Stimulated activated CD4-positive, alpha-beta T cell treated with anti-CD3 and anti-CD28 coated beads, Interleukin-15, amount 100 ng/mL, for 1 hour (primary cell): ENCODE results near the gene LMTK3.

Source experiments
- DNase-seq, 2 donors: peaks; one replicate each; pipeline ENCODE4 v3.0.0-alpha.2; 2020; ENCODE audit warnings: low read depth in 1 of 2, low spot score in 1 of 2

The LMTK3 gene

GRCh38 chr19:48475369-48476068 is 36.1 kb downstream of the LMTK3 start:
- DNase-seq: no peak

GRCh38 chr19:48474084-48474592 is 37.5 kb downstream of the LMTK3 start:
- no peak for DNase-seq

DNA sequence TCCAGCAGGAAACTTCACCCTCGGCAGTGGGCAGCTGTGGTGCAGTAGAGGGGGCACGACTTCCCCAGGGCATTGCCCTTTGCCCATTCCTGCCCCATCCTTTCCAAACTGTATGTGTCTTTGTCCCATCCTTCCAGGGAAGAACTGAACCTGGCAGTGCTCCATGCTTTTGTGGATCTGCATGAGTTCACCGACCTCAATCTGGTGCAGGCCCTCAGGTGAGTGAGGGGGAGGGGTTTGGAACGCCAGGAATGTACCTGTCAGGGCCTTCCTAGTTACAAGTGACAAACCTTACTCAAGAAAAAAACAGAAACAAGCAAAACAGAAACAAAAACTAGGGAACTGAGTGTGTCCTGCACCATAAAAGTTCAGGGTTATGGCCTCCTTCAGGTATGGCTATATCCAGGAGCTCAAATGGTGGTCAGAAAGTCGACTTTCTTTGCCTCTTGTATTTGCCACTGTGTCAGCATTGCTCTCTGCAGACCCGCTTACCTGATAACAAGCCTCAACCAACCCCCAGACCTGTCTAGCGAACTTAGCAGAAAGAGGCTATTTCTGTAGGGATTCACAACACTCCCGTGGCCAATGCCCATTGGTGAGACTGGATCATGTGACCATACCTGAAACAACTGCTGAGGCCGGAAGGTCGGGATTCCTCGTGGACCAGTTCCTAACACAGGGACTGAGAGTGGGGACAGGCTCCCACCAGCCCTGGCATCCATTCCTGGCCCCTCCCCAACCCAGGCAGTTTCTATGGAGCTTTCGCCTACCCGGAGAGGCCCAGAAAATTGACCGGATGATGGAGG is 38.3 kb downstream of the LMTK3 start:
- DNase-seq: no peak

DNA sequence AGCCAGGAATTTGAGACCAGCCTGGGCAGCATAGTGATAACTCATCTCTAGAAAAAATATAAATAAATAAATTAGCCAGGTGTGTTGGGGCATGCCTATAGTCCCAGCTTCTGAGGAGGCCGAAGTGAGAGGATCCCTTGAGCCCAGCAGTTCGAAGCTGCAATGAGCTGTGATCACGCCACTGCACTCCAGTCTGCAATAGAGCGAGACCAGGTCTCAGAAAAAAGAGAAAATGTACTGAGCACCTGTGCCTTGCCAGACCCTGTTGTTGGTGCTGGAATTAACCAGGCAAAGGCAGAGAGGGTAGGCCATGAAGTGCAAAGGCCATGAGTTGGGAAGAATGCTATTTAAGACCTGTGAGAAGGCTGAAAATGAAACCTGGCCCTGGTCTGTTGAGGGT is 39.8 kb downstream of the LMTK3 start:
- DNase-seq: no peak

DNA sequence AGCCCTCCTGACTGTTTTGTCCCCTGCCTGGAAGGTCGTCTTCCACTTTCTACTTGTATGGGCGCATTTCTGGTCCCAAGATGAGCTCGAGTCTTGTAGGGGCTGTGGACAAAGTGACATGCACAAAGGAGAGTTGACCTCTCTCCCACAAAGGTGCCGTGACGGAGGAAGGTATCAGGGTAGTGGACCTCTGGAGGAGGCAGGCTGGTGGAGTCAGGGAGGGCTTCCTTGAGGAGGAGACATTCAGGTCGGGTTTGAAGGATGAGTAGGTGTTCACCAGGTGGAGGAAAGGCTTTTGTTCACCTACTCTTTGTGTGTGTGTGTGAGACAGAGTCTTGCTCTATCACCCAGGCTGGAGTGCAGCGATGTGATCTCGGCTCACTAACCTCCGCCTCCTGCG is 40.8 kb downstream of the LMTK3 start:
- DNase-seq: no peak

DNA sequence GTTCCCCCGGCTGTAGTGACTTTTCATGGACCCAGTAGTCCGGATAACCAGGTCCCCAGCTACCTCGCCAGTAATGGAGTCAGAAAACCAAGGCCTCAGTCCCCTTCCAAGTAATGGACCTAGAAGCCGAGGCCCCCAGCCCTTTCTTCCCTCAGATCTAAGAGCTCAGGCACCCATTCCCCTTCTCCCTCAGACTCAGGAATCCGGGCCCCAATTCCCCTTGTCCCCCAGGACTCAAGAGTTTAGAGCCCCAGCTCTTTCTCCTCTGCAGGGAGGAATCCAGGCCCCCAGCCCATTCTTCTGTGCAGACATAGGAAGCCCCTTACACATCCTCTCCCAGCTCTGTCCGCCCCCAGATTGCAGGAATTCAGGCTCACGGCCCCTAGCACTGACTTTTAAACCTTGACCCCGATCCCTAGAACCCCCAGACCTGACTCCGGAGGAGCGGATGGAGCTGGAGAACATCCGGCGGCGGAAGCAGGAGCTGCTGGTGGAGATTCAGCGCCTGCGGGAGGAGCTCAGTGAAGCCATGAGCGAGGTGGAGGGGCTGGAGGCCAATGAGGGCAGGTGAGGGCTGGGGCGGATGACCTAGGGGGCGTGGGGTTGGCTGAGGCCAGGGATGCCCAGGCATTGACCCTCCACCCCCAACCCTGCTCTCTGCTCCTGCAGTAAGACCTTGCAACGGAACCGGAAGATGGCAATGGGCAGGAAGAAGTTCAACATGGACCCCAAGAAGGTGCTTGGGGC is 41.5 kb downstream of the LMTK3 start:
- no peak for DNase-seq

DNA sequence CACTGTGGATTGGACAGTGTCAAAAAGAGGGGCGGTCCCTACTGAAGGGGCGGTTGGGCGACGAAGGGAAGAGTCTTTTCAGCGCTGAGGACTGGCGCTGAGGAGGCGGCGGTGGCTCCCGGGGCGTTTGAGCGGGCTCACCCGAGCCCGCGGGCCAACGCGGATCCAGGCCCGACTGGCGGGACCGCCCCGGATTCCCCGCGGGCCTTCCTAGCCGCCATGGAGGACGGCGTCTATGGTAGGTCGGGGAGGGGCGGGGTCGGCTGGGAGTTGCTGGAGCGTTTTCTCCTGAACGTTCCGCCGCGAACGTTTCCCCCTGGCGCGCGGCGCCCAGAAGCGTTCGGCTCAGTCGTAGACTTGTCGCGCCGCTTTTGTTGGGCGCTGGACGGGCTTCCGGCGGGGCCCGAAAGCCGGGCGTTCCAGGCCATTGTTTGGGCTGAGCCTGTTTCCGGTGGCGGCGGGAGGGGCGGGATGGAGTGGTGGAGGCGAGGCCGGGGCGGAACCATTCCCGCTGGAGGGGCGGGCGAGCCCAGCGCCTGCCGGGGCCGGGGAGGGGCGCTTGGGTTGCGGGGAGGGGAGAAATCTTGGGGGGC is 42.2 kb downstream of the LMTK3 start, which contains the start of gene CYTH2:
Gene CYTH2, plus strand, starts transcription at position 81 of the 593 bp plus-strand sequence. Its CDS starts 139 bp downstream, at position 220.
- peak; percentile 41 to 55 for DNase-seq

DNA sequence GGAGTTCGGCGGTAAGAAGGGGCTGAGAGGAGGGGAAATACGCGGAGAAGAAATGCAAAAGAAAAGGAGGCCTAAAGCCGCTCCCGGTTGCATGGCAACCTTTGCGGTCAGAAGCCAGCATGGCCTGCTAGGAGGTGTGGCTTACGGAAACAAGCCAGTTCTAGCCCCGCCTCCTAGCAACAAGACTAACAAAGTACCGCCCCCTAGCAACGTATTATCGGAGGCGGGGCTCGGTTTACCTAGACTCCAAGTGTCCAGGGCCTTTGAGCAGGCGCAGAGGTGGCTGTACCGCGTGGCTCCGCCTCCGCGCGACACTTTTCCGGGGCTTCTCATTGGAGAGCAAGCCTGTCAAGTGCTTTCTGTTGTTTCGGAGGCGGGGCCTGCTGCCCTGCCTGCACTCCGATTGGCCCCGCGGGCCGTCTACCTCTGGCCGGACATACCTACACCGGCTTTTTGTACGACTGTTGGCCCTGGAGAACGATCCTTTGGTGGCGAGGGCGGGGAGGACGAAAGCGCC is 42.8 kb downstream of the LMTK3 start:
- DNase-seq: peak; percentile 95 to 99

- DNase-seq: no peak
Measured at GRCh38 chr19:48466561-48467325, 44.9 kb downstream of the LMTK3 start.

DNA sequence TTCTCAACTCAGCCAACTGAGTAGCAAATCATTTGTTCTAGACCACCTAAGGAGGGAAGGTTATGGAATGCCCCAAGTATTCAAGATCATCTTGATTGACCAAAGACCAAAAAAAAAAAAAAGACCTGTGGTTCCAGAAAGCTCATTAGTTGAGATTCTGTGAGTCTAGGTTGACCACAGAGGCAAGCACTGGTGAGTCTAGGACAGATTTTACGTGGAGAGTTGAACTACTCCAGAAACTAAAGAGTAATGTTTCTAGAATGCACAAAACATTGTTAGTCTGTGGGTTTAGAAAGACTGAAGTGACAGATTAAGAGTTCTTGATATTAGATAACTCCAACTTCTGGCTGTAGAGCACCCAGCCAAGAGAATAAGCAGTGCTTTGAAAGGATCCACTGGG is 46.4 kb downstream of the LMTK3 start:
- no peak for DNase-seq

DNA sequence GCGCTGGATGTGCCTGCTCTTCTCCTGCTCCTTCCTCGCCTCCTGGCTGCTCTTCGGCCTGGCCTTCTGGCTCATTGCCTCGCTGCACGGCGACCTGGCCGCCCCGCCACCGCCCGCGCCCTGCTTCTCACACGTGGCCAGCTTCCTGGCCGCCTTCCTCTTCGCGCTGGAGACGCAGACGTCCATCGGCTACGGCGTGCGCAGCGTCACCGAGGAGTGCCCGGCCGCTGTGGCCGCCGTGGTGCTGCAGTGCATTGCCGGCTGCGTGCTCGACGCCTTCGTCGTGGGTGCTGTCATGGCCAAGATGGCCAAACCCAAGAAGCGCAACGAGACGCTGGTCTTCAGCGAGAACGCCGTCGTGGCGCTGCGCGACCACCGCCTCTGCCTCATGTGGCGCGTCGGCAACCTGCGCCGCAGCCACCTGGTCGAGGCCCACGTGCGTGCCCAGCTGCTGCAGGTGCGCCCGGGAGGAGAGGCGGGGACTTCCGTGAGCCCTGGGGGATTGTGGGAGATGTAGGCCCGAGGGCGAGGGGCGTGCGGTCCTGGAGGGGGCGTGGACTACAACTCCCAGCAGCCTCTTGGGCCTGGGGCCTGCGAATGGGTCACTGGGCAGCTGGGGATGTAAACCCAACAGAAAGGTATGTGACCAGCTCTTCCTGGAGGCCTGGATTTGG is 49.5 kb downstream of the LMTK3 start:
- no peak for DNase-seq

GRCh38 chr19:48461651-48461981 is 50.0 kb downstream of the LMTK3 start:
- DNase-seq: no peak

- no peak for DNase-seq
Measured at GRCh38 chr19:48458016-48458415, 53.6 kb downstream of the LMTK3 start.

GRCh38 chr19:48456864-48457263 is 54.8 kb downstream of the LMTK3 start:
- DNase-seq: no peak

DNA sequence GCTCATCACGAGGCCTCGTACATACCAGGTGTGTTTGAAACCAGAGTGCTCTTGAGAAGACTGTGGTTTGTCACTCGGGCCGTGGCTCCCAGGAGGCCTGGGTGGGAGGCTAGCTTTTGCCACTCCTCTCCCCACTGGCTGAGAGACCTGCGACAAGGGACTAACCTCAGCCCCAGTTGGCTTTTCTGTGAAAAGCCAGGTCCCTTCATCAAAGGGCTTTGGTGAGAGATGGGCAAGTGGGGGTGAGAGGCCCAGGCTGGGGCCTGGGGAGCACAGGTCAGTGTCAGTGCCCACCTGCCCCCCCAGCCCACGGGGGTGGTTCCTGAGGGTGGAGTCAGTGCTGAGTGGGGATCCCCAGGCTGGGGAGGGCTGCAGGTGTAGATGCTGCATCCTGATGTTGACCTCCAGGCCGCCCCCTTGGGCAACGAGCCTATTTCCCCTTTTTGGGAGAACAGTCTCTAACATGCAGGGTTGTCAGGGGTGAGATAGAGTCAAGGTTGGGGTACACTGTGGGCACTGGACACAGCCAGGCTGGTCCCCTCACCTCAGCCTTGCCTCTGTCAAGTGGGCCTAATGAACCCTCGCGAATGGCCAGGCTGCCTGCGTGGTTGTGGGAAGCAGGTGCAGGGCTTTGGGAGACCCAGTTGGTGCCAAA is 55.6 kb downstream of the LMTK3 start:
- DNase-seq: no peak

GRCh38 chr19:48455171-48455907 is 56.3 kb downstream of the LMTK3 start, which contains the start of gene KCNJ14:
KCNJ14 (plus strand) TSS chr19:48455574; CDS start chr19:48461725, 6,151 bp downstream.
- no peak for DNase-seq

- DNase-seq: no peak
Measured at GRCh38 chr19:48454150-48454730, 57.4 kb downstream of the LMTK3 start.
